Fibroblast of mammary gland (primary cell): Measurements from ENCODE around the gene KCNA10.
A peak's percentile ranks its signal among the peaks of the same experiment; 100 is the strongest.

Experiments
- DNase-seq: peaks from one replicate; pipeline ENCODE4 v3.0.0-alpha.2; 2010; ENCODE audit warnings: low read depth
- H3K4me3 ChIP-seq: 2 replicates; pipeline ENCODE4 v1.5.1; 2011; ENCODE audit warnings: low read depth, mild to moderate bottlenecking, low read length, moderate library complexity; ENCODE audit not compliant: control insufficient read depth
- CTCF ChIP-seq: conservative IDR thresholded peaks from 2 replicates; pipeline ENCODE4 v1.5.1; 2011; ENCODE audit warnings: low read depth, low read length, inconsistent platforms; ENCODE audit not compliant: control insufficient read depth, insufficient read depth

KCNA10 gene

GRCh38 chr1:110547017-110547416 lies 28.0 kb upstream of the KCNA10 start:
- H3K4me3 ChIP-seq = no peak overlapping the region

GRCh38 chr1:110545492-110545891 lies 26.5 kb upstream of the KCNA10 start:
- TF ChIP-seq CTCF = no peak
- no peak for DNase-seq
- no peak overlapping the region for H3K4me3 ChIP-seq

More at GRCh38 chr1:110547017-110547416, 28.0 kb upstream of the KCNA10 start:
- DNase-seq = no peak
- TF ChIP-seq CTCF = no peak

GRCh38 chr1:110544753-110545152 lies 25.8 kb upstream of the KCNA10 start:
- no peak for TF ChIP-seq CTCF
- DNase-seq = no peak
- no peak overlapping the region for H3K4me3 ChIP-seq

- no peak overlapping the region for H3K4me3 ChIP-seq
- no peak for TF ChIP-seq CTCF
- peak; percentile 54 for DNase-seq
These were observed 23.8 kb upstream of the KCNA10 start for GRCh38 chr1:110542725-110543124.

- TF ChIP-seq CTCF = no peak
- no peak for DNase-seq
- H3K4me3 ChIP-seq = no peak overlapping the region
These were observed 23.0 kb upstream of the KCNA10 start for GRCh38 chr1:110541906-110542395.

- no peak overlapping the region for H3K4me3 ChIP-seq
- TF ChIP-seq CTCF = no peak
- no peak for DNase-seq
These were observed 22.1 kb upstream of the KCNA10 start for GRCh38 chr1:110540891-110541685.
